ENCODE measurements around the gene RAB8B. TPM values are rescaled to one million over a fixed set of nuclear protein-coding genes. Genes with fewer than 3 reads are reported as not detected.

RAB8B gene
- total RNA-seq, 3 donors from 2014 or later, result 7.4 to 26.4 (median 18.3) TPM

DNA sequence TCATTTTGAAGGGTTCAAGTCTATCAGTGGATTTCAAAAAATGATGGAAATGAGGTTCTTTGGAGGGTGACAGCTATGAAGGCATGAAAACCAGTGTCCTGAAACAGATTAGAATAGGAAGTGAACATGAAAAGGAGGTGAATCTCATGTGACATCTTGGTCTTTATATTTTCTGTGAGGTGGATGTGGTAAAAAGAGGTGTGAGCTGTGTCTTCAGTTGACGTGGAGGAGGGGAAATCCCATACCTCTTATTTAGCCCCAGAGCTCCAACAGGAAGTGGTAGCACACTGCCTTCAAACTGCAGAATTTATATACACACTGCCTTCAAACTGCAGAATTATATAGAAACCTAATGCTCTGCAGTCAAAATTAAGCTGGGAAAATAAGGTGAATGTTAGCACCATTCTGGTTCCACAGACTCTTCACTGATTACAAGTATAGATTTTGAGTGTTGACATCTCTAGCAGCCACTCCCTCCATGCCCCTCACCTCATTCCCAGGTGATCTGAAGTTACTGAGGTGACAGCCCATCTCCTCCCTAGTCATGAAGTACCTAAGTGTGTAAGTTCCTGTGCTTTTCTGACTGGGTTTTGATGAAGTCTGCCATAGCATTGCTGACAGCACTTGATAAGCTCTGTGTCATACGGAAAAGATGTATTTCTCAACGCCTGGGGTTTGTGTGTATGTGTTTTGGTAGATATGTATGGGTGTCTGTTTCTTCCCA, 2.7 kb downstream of the RAB8B start:
- Histone ChIP-seq H3K4me1 (ENCODE audit: low read depth) (peaks cover 18% of the 10 kb centered on the region), H3K36me3 (ENCODE audit: low read depth) (no peaks in the 10 kb centered on the region), H3K4me3 (no peak overlapping the region), H3K9me3 (no peaks in the 10 kb centered on the region)
- DNase-seq, result peak in 1 of 3 donors; percentile 42
- intact Hi-C loops (cut with DNase I, micrococcal nuclease), result no loop called here
- peak; percentile 37 for ATAC-seq
- TF ChIP-seq, protein P1, sequence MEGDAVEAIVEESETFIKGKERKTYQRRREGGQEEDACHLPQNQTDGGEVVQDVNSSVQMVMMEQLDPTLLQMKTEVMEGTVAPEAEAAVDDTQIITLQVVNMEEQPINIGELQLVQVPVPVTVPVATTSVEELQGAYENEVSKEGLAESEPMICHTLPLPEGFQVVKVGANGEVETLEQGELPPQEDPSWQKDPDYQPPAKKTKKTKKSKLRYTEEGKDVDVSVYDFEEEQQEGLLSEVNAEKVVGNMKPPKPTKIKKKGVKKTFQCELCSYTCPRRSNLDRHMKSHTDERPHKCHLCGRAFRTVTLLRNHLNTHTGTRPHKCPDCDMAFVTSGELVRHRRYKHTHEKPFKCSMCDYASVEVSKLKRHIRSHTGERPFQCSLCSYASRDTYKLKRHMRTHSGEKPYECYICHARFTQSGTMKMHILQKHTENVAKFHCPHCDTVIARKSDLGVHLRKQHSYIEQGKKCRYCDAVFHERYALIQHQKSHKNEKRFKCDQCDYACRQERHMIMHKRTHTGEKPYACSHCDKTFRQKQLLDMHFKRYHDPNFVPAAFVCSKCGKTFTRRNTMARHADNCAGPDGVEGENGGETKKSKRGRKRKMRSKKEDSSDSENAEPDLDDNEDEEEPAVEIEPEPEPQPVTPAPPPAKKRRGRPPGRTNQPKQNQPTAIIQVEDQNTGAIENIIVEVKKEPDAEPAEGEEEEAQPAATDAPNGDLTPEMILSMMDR (IDR thresholded peaks at IDR 0.05), result no peak

DNA sequence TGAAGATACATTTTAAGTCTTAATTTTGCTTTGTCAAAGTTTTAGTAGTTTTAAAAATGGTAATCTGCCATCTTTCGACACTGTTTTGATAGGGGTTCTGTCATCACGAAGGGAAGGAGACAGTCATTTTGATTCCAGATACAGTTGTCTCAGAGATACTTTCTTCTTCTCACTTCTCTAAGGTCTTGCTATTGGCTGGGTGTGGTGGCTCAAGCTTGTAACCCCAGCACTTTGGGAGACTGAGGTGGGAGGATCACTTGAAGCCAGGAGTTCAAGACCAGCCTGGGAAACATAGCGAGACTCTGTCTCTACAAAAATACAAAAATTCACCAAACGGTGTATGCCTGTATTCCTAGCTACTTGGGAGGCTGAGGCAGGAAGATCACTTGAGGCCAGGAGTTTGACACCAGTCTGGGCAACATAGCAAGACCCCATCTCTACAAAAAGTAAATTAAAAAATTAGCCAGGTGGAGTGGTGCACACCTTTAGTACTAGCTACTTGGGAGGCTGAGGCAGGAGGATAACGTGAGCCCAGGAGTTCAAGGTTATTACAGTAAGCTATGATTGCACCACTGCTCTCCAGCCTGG, 3.3 kb downstream of the RAB8B start:
- Histone ChIP-seq H3K4me3 (no peak overlapping the region), H3K36me3 (ENCODE audit: low read depth) (no peaks in the 10 kb centered on the region), H3K4me1 (ENCODE audit: low read depth) (peaks cover 18% of the 10 kb centered on the region), H3K9me3 (no peaks in the 10 kb centered on the region)
- DNase-seq (no peak), ATAC-seq (no peak)
- TF ChIP-seq, protein P1 (IDR thresholded peaks at IDR 0.05), result no peak
- intact Hi-C loops (cut with DNase I, micrococcal nuclease), result no loop called here

GRCh38 chr15:63194302-63194701, 4.9 kb downstream of the RAB8B start:
- no peak for DNase-seq
- intact Hi-C loops (cut with DNase I, micrococcal nuclease), result no loop called here
- no peak for ATAC-seq
- peaks cover 13% of the 10 kb centered on the region for H3K4me1 ChIP-seq (ENCODE audit: low read depth)
- no peak overlapping the region for H3K4me3 ChIP-seq
- no peaks in the 10 kb centered on the region for H3K9me3 ChIP-seq
- TF ChIP-seq, protein P1 (IDR thresholded peaks at IDR 0.05), result no peak
- H3K36me3 ChIP-seq (ENCODE audit: low read depth), result no peaks in the 10 kb centered on the region

GRCh38 chr15:63194880-63195568, 5.6 kb downstream of the RAB8B start:
- TF ChIP-seq, protein P1 (IDR thresholded peaks at IDR 0.05), result no peak
- no peak for DNase-seq

DNA sequence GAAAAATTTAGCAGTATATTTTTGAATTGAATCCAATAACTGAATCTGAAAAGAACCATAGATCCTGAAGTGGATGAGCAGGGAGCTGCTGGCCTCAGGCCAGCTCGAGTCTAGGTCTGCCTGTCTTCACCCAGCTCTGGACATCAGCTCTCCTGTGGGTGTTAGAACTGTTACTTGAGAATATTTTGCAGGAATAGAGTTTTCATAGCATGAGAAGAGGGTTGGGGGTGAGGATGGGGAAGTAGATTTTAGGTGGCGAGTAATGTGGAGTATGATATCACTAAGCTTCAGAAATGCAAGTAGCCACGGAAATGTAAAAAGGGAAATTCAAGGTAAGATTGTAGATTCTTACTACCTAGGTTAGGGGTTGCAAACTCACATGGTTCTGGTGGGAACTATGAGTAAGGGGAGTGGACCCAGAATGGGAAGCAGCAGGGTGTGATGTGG, 6.2 kb downstream of the RAB8B start:
- peaks cover 13% of the 10 kb centered on the region for H3K4me1 ChIP-seq (ENCODE audit: low read depth)
- intact Hi-C loops (cut with DNase I, micrococcal nuclease), result no loop called here
- no peaks in the 10 kb centered on the region for H3K36me3 ChIP-seq (ENCODE audit: low read depth)
- DNase-seq (peak in 1 of 3 donors; percentile 20), ATAC-seq (no peak)
- TF ChIP-seq, protein P1 (IDR thresholded peaks at IDR 0.05), result no peak
- no peaks in the 10 kb centered on the region for H3K9me3 ChIP-seq
- H3K4me3 ChIP-seq, result no peak overlapping the region

More at GRCh38 chr15:63194880-63195568, 5.6 kb downstream of the RAB8B start:
- Histone ChIP-seq H3K4me3 (no peak overlapping the region), H3K9me3 (no peaks in the 10 kb centered on the region), H3K4me1 (ENCODE audit: low read depth) (peaks cover 13% of the 10 kb centered on the region), H3K36me3 (ENCODE audit: low read depth) (no peaks in the 10 kb centered on the region)
- no peak for ATAC-seq
- intact Hi-C loops (cut with DNase I, micrococcal nuclease), result no loop called here

Measured in mucosa of descending colon (tissue), 3 donors.